Vagina (tissue), 2 donors: ENCODE measurements around the gene TNRC6C.

Source experiments
- POLR2A ChIP-seq, 2 donors: fragments of 450-650 bp; IDR thresholded peaks; one replicate each; pipeline ENCODE4 v1.6.1; 2017; ENCODE audit warnings: antibody characterized with exemption in 2 of 2, mild to moderate bottlenecking in 2 of 2, moderate library complexity in 2 of 2
- POLR2AphosphoS5 ChIP-seq, 2 donors: sonication (generic); formaldehyde crosslinking; IDR thresholded peaks; one replicate each; pipeline ENCODE4 v1.9.0; 2017; ENCODE audit warnings: antibody characterized with exemption in 2 of 2, mild to moderate bottlenecking in 2 of 2, low read depth in 1 of 2; ENCODE audit not compliant: insufficient read depth in 1 of 2
- TF ChIP-seq, protein P1 (sequence below), 3 experiments: fragments of 450-650 bp in 2 of 3; fragments of 200-600 bp in 1 of 3; sonication (generic) in 1 of 3; IDR thresholded peaks; one replicate each; pipeline ENCODE4 v1.5.1; 2017 to 2019; ENCODE audit warnings: antibody characterized with exemption in 3 of 3, mild to moderate bottlenecking in 2 of 3, moderate library complexity in 2 of 3

DNA sequence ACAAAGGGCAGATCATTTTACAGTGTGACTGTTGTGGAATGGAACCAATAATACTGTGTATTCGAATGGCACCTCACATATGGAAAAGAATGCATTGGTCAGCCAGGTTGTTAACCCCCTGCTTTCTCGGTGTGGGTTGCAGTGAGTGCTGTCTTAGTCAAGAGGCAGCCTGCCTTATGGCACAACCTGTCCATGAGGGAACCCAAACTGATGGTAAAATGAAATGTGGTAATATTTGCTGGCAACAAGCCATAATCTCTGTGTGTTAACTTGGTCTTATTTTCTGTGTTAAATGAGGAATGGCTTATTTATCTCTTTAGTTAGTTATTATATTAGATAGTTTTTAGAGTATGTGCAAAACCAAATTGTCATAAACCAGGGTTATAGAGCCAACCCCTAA is 88.4 kb downstream of the TNRC6C start:
- TF ChIP-seq POLR2A (IDR thresholded peaks at IDR 0.05) = no peak
- TF ChIP-seq, protein P1, sequence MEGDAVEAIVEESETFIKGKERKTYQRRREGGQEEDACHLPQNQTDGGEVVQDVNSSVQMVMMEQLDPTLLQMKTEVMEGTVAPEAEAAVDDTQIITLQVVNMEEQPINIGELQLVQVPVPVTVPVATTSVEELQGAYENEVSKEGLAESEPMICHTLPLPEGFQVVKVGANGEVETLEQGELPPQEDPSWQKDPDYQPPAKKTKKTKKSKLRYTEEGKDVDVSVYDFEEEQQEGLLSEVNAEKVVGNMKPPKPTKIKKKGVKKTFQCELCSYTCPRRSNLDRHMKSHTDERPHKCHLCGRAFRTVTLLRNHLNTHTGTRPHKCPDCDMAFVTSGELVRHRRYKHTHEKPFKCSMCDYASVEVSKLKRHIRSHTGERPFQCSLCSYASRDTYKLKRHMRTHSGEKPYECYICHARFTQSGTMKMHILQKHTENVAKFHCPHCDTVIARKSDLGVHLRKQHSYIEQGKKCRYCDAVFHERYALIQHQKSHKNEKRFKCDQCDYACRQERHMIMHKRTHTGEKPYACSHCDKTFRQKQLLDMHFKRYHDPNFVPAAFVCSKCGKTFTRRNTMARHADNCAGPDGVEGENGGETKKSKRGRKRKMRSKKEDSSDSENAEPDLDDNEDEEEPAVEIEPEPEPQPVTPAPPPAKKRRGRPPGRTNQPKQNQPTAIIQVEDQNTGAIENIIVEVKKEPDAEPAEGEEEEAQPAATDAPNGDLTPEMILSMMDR (IDR thresholded peaks at IDR 0.05) = no peak
- TF ChIP-seq POLR2AphosphoS5 (IDR thresholded peaks at IDR 0.05; ENCODE audit: insufficient read depth in 1 of 2, low read depth in 1 of 2) = no peak
